ENCODE measurements around the gene MLX. TPM values are rescaled to one million over a fixed set of nuclear protein-coding genes. Genes with fewer than 3 reads are reported as not detected.
A peak's percentile ranks its signal among the peaks of the same experiment; 100 is the strongest.

The MLX gene
- total RNA-seq, 1 experiment from 2014 or later: 45.3 TPM

- Histone ChIP-seq H4K91ac (ENCODE audit: insufficient read length, low read depth, low read length) (no peak overlapping the region), H3K4me1 (ENCODE audit: insufficient read depth, low read length) (peaks cover 2% of the 10 kb centered on the region; the same call in 1 of the 2 replicates), H2BK120ac (ENCODE audit: low read depth, low read length, poor library complexity, severe bottlenecking) (no peak overlapping the region), H4K8ac (replicated peaks; ENCODE audit: insufficient read length, low read depth, low read length) (no peak overlapping the region), H2AK5ac (ENCODE audit: insufficient read length, low read length) (no peak overlapping the region), H3K23me2 (ENCODE audit: insufficient read length, low read depth, low read length, poor library complexity, severe bottlenecking) (peaks cover 16% of the 10 kb centered on the region), H3K4ac (ENCODE audit: low read depth, low read length) (no peak overlapping the region), H3K9me3 (ENCODE audit: control insufficient read depth, low read depth, low read length) (no peaks in the 10 kb centered on the region), H3K79me1 (ENCODE audit: insufficient read depth, low read depth, low read length, poor library complexity, severe bottlenecking) (peaks cover 4% of the 10 kb centered on the region), H3K23ac (ENCODE audit: insufficient read length, low read depth, low read length) (no peak overlapping the region), H2BK12ac (ENCODE audit: insufficient read length, low read depth, low read length) (no peak overlapping the region), H3K18ac (ENCODE audit: insufficient read length, low read depth, low read length) (no peak overlapping the region), H3K14ac (ENCODE audit: insufficient read depth, low read length) (no peak overlapping the region), H3K27me3 (ENCODE audit: insufficient read depth, low read length) (no peaks in the 10 kb centered on the region), H4K20me1 (ENCODE audit: control insufficient read depth, insufficient read depth, insufficient read length) (no peaks in the 10 kb centered on the region), H3T11ph (ENCODE audit: low read length) (no peak overlapping the region), H3K27ac (ENCODE audit: insufficient read length, low read depth, low read length) (no peak overlapping the region), H2AFZ (ENCODE audit: low read length) (no peak overlapping the region), H4K5ac (ENCODE audit: insufficient read length, low read depth, low read length) (no peak overlapping the region), H2BK20ac (ENCODE audit: low read depth, low read length, poor library complexity, severe bottlenecking) (no peak overlapping the region), H3K56ac (ENCODE audit: insufficient read length, low read depth, low read length) (no peak overlapping the region), H3K4me2 (ENCODE audit: insufficient read depth, insufficient read length, low read length) (peak overlapping the region; percentile 86), H2BK15ac (ENCODE audit: low read depth, low read length) (no peak overlapping the region), H3K79me2 (ENCODE audit: insufficient read depth, low read length) (peaks cover 7% of the 10 kb centered on the region; the same call in 1 of the 2 replicates), H3K9ac (ENCODE audit: extremely low read depth, insufficient read length, low read length) (no peak overlapping the region), H2BK5ac (ENCODE audit: insufficient read length, low read length) (no peak overlapping the region)
- no peak for DNase-seq
- Mint-ChIP-seq H3K27ac (no peak overlapping the region), H3K4me1 (peaks cover 17 to 25% of the 10 kb centered on the region in 2 experiments), H3K9me3 (no peaks in the 10 kb centered on the region), H3K27me3 (ENCODE audit: low read depth) (no peaks in the 10 kb centered on the region), H3K4me3 (peak overlapping the region; percentile 94 to 95), H3K36me3 (ENCODE audit: insufficient read depth in 1 of 3, low read depth in 3 of 3) (peaks cover 3 to 34% (median 26%) of the 10 kb centered on the region in 3 experiments; a peak in 6 of 7 replicates)
- WGBS (ENCODE audit: extremely low coverage, insufficient read length, low lambda C conversion rate): no CpG with 5 or more reads among the region's 1 CpG
- no peak for TF ChIP-seq CTCF (conservative IDR thresholded peaks at IDR 0.05)
Observed at GRCh38 chr17:42563543-42563942, 3.4 kb upstream of the MLX start.
